ENCODE data around the gene HOXB7. TPM values are rescaled to one million over a fixed set of nuclear protein-coding genes. Genes with fewer than 3 reads are reported as not detected.
A peak's percentile ranks its signal among the peaks of the same experiment; 100 is the strongest.

The HOXB7 gene
- total and polyA plus RNA-seq, 2 experiments from 2014 or later = 11.1 to 18.9 TPM

DNA sequence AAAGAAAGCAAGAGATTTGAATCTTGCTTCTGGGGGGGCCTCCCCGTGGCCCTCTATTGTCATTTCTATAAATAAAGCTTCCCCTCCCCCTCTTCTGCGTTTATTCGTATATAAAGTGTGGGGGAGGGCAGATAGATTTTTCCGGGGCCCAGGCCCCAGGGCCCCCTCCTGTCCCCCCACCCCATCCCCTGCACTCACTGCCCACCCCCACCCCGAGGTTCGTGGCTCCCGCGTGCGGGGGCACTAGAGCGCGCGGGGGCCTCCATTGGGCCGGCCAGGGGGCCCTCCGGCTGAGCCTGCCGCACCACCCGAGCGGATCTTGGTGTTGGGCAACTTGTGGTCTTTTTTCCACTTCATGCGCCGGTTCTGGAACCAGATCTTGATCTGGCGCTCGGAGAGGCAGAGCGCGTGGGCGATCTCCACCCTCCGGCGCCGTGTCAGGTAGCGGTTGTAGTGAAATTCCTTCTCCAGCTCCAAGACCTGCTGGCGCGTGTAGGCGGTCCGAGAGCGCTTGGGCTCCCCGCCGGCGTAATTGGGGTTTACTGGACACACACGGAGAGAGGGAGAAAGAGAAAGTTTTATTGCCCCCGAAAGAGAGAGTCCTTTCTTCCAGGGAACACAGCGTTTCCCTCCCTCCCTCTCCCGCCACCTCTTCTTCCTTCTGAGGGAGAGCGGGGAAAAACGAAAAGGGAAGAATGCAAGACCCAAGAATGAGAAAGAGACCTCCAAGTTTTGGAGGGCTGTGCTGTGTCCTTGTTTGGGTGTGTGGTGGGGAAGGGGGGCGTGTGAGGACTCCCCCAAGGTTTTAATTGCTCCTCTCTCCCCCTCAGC is 34.1 kb downstream of the HOXB7 start:
- TF ChIP-seq EZH2phosphoT487 (IDR thresholded peaks at IDR 0.05; ENCODE audit: insufficient read depth, low read depth) = no peak
- TF ChIP-seq EZH2 (IDR thresholded peaks at IDR 0.05; ENCODE audit: insufficient read depth, poor library complexity, severe bottlenecking) = no peak
- Histone ChIP-seq H3K9me3 (ENCODE audit: low read depth) (no peaks in the 10 kb centered on the region), H3F3A (ENCODE audit: insufficient read depth) (peaks cover 5% of the 10 kb centered on the region; the same call in 1 of the 2 replicates), H3K9me2 (ENCODE audit: insufficient read depth) (no peaks in the 10 kb centered on the region), H4K20me1 (ENCODE audit: insufficient read depth) (no peaks in the 10 kb centered on the region), H3K79me2 (ENCODE audit: insufficient read depth) (peaks cover 66% of the 10 kb centered on the region), H3K4me2 (ENCODE audit: unreplicated experiment) (peak overlapping the region; percentile 99), H3K4me3 (peak overlapping the region; percentile 83), H2AFZ (peak overlapping the region; percentile 85), H3K36me3 (ENCODE audit: low read depth) (no peaks in the 10 kb centered on the region), H3K27me3 (replicated peaks; ENCODE audit: insufficient read depth) (no peaks in the 10 kb centered on the region), H3K9ac (peak overlapping the region; percentile 79), H3K27ac (peak overlapping the region; percentile 61), H3K4me1 (ENCODE audit: insufficient read depth) (peaks cover 17% of the 10 kb centered on the region; the same call in 1 of the 2 replicates)
- WGBS, 2 experiments (ENCODE audit: low coverage in 1 of 2, low lambda C conversion rate in 2 of 2, missing lambda C conversion rate in 2 of 2) = 47% methylated on average over 38 to 43 of the region's 43 CpGs
- DNase-seq = peak; percentile 68
- in situ Hi-C loops (cut with MboI) = no loop called here

DNA sequence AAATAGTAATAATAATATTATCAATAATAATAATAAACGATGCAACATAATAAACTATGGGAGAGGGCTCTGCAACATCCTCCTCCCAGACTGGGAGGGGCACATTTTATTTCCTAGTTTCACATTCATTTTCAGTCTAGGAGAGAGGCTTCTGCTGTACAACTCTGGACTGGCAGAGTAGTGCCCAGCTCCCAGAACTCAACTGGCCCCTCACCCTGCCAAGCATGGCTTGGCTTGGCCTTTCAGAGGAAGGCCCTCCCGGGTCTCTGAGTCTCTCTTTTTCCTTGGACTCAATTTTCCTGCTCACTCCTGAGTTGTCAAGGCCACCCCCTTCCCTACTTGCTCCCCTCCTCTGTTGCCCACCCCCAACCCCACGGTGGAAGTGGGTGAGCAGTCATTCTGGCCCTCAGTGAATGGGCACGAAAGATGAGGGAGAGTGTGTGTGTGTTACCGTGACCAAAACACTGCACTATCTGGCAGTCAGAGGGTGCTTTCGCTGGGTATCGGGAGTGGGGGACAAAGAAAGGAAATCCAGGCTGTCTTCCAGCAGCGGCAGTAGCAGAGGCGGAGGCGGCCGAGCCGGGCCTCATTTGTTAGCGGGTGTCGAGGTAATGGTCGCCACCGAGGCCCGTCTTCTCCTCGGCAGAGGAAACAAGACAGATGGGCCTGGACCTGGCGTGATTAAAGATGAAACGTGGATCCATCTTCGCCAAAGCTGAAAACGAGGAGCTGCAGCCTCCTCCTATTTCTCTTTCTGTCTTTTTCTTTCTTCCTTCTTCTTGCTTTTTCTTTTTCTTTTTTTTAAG is 34.9 kb downstream of the HOXB7 start:
- in situ Hi-C loops (cut with MboI) = no loop called here
- no peak for DNase-seq
- 0 out of 2 replicates have a peak overlapping the region, but pooled peaks have one; percentile 83 for H3K4me3 ChIP-seq

DNA sequence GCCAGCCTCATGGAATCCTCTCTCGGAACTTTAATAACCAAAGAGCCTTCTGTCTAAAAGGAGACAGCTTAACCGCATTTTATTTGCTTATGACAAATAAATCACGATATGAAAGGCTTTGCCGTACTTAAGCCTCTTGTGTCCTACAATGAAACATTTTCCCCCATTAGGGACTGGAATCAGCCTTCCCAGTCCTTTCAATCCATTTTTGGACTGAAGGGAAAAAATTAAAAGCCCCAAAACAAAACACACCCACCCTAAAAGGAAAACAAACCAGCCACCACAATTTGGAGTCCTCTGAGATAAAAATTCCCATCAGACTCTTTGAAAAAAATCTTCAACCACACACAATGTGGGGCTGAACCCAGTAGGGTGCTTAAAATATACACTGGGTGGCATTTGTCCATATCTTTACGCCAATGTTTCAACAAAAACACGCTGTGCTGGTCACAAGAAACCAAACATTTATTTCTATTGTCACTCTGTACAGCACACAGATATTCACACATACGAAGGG is 35.7 kb downstream of the HOXB7 start:
- Histone ChIP-seq H3K36me3 (ENCODE audit: low read depth) (no peaks in the 10 kb centered on the region), H3K27ac (no peak overlapping the region), H3K9me3 (ENCODE audit: low read depth) (no peaks in the 10 kb centered on the region), H4K20me1 (ENCODE audit: insufficient read depth) (no peaks in the 10 kb centered on the region), H3K9me2 (ENCODE audit: insufficient read depth) (no peaks in the 10 kb centered on the region), H3K9ac (0 out of 2 replicates have a peak overlapping the region, but pooled peaks have one; percentile 17), H3K4me3 (no peak overlapping the region), H3K79me2 (ENCODE audit: insufficient read depth) (peaks cover 64% of the 10 kb centered on the region), H3F3A (ENCODE audit: insufficient read depth) (peaks cover 5% of the 10 kb centered on the region; the same call in 1 of the 2 replicates), H3K27me3 (replicated peaks; ENCODE audit: insufficient read depth) (no peaks in the 10 kb centered on the region), H2AFZ (no peak overlapping the region), H3K4me1 (ENCODE audit: insufficient read depth) (peaks cover 32% of the 10 kb centered on the region), H3K4me2 (ENCODE audit: unreplicated experiment) (no peak overlapping the region)
- WGBS, 2 experiments (ENCODE audit: low coverage in 1 of 2, low lambda C conversion rate in 2 of 2, missing lambda C conversion rate in 2 of 2) = 82 to 84% methylated on average over 7 of the region's 7 CpGs
- no peak for DNase-seq
- in situ Hi-C loops (cut with MboI) = no loop called here
- TF ChIP-seq EZH2 (IDR thresholded peaks at IDR 0.05; ENCODE audit: insufficient read depth, poor library complexity, severe bottlenecking) = no peak
- TF ChIP-seq EZH2phosphoT487 (IDR thresholded peaks at IDR 0.05; ENCODE audit: insufficient read depth, low read depth) = no peak

More for the DNA sequence above, 34.9 kb downstream of the HOXB7 start:
- TF ChIP-seq EZH2phosphoT487 (IDR thresholded peaks at IDR 0.05; ENCODE audit: insufficient read depth, low read depth) (no peak), EZH2 (IDR thresholded peaks at IDR 0.05; ENCODE audit: insufficient read depth, poor library complexity, severe bottlenecking) (no peak)
- peaks cover 25% of the 10 kb centered on the region for H3K4me1 ChIP-seq (ENCODE audit: insufficient read depth)
- peaks cover 64% of the 10 kb centered on the region for H3K79me2 ChIP-seq (ENCODE audit: insufficient read depth)
- no peak overlapping the region for H2AFZ ChIP-seq
- no peaks in the 10 kb centered on the region for H3K9me3 ChIP-seq (ENCODE audit: low read depth)
- H3K27me3 ChIP-seq (replicated peaks; ENCODE audit: insufficient read depth) = no peaks in the 10 kb centered on the region
- peak overlapping the region; percentile 61 for H3K27ac ChIP-seq
- no peaks in the 10 kb centered on the region for H3K9me2 ChIP-seq (ENCODE audit: insufficient read depth)
- 80 to 85% methylated on average over 21 to 22 of the region's 22 CpGs for WGBS, 2 experiments (ENCODE audit: low coverage in 1 of 2, low lambda C conversion rate in 2 of 2, missing lambda C conversion rate in 2 of 2)
- peaks cover 5% of the 10 kb centered on the region; the same call in 1 of the 2 replicates for H3F3A ChIP-seq (ENCODE audit: insufficient read depth)
- H3K36me3 ChIP-seq (ENCODE audit: low read depth) = no peaks in the 10 kb centered on the region
- H3K4me2 ChIP-seq (ENCODE audit: unreplicated experiment) = no peak overlapping the region
- peak overlapping the region; percentile 79; the same call in 1 of the 2 replicates for H3K9ac ChIP-seq
- no peaks in the 10 kb centered on the region for H4K20me1 ChIP-seq (ENCODE audit: insufficient read depth)

DNA sequence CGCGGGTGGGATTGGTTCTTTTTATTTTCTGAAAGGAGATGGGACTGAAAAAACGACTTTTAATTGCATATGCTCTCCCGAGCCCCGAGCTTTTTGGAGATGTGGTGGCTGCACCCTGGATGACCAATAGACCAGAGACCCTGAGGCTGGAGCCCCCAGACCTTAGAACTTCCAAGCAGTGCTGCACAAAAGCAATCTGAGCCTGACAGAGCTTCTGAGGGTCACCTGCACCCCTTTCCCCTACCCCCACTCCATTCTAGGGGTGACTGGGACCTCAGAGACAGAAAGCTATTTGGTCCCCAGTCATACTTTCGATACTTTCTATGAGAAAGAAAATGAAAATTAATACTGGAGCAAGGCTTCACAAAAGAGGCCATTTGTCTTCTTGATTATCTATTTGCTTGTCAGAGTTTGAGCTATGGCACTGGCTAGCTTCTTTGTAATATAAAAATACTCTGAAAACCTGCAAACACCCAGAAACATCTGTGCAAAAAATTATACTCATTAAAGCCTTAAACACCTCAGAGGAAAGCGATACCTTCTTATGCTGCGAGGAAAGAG is 36.2 kb downstream of the HOXB7 start:
- Histone ChIP-seq H3K79me2 (ENCODE audit: insufficient read depth) (peaks cover 64% of the 10 kb centered on the region), H3K4me2 (ENCODE audit: unreplicated experiment) (no peak overlapping the region), H3K36me3 (ENCODE audit: low read depth) (no peaks in the 10 kb centered on the region), H4K20me1 (ENCODE audit: insufficient read depth) (no peaks in the 10 kb centered on the region), H3K9ac (no peak overlapping the region), H2AFZ (no peak overlapping the region), H3K27me3 (replicated peaks; ENCODE audit: insufficient read depth) (no peaks in the 10 kb centered on the region), H3K27ac (no peak overlapping the region), H3K9me2 (ENCODE audit: insufficient read depth) (no peaks in the 10 kb centered on the region), H3K4me1 (ENCODE audit: insufficient read depth) (peaks cover 36% of the 10 kb centered on the region), H3K9me3 (ENCODE audit: low read depth) (no peaks in the 10 kb centered on the region), H3F3A (ENCODE audit: insufficient read depth) (peaks cover 5% of the 10 kb centered on the region; the same call in 1 of the 2 replicates), H3K4me3 (no peak overlapping the region)
- TF ChIP-seq EZH2phosphoT487 (IDR thresholded peaks at IDR 0.05; ENCODE audit: insufficient read depth, low read depth) = no peak
- TF ChIP-seq EZH2 (IDR thresholded peaks at IDR 0.05; ENCODE audit: insufficient read depth, poor library complexity, severe bottlenecking) = no peak
- WGBS, 2 experiments (ENCODE audit: low coverage in 1 of 2, low lambda C conversion rate in 2 of 2, missing lambda C conversion rate in 2 of 2) = 82 to 85% methylated on average over 8 of the region's 8 CpGs
- in situ Hi-C loops (cut with MboI) = no loop called here
- DNase-seq = no peak

Measured in GM23248 (cell line).